Smooth muscle cell (in vitro differentiated cells): ENCODE measurements around the gene L3MBTL4. TPM values are rescaled to one million over a fixed set of nuclear protein-coding genes. Genes with fewer than 3 reads are reported as not detected.

Source experiments
- DNase-seq: peaks from one replicate; lab custom pipeline; 2025; ENCODE audit not compliant: unreplicated experiment; lab: John Stamatoyannopoulos, UW
- H2AFZ ChIP-seq: fragments of 200-600 bp; sonication (generic); 2 replicates; pipeline ENCODE4 v1.6.0; 2016; ENCODE audit warnings: antibody characterized with exemption, low read depth, mild to moderate bottlenecking
- H3F3A ChIP-seq: fragments of 200-600 bp; sonication (generic); 2 replicates; pipeline ENCODE4 v1.6.0; 2017; ENCODE audit warnings: antibody characterized with exemption, low read depth
- H3K27ac ChIP-seq: fragments of 200-600 bp; sonication (generic); 2 replicates; pipeline ENCODE4 v1.5.1; 2016; ENCODE audit warnings: low read depth, mild to moderate bottlenecking
- H3K27me3 ChIP-seq: fragments of 200-600 bp; sonication (generic); 2 replicates; pipeline ENCODE4 v1.6.1; 2016; ENCODE audit warnings: low read depth, mild to moderate bottlenecking
- H3K36me3 ChIP-seq: fragments of 200-600 bp; sonication (generic); 2 replicates; pipeline ENCODE4 v1.5.1; 2016; ENCODE audit warnings: low read depth
- H3K4me1 ChIP-seq: fragments of 200-600 bp; sonication (generic); 2 replicates; pipeline ENCODE4 v1.5.1; 2016; ENCODE audit warnings: low read depth
- H3K4me2 ChIP-seq: fragments of 200-600 bp; sonication (generic); 2 replicates; pipeline ENCODE4 v1.6.0; 2016; ENCODE audit warnings: mild to moderate bottlenecking
- H3K4me3 ChIP-seq: fragments of 200-600 bp; sonication (generic); 2 replicates; pipeline ENCODE4 v1.5.1; 2016; ENCODE audit warnings: mild to moderate bottlenecking
- H3K79me2 ChIP-seq: fragments of 200-600 bp; sonication (generic); 2 replicates; pipeline ENCODE4 v1.6.0; 2016; ENCODE audit warnings: low read depth, mild to moderate bottlenecking
- H3K9ac ChIP-seq: fragments of 200-600 bp; sonication (generic); 2 replicates; pipeline ENCODE4 v1.6.0; 2016; ENCODE audit warnings: low read depth
- H3K9me3 ChIP-seq: fragments of 200-600 bp; sonication (generic); replicated peaks from 2 replicates; pipeline ENCODE4 v1.5.1; 2016; ENCODE audit warnings: low read depth
- H4K20me1 ChIP-seq: fragments of 200-600 bp; sonication (generic); 2 replicates; pipeline ENCODE4 v1.6.0; 2016; ENCODE audit warnings: low read depth
- CTCF ChIP-seq: fragments of 200-600 bp; sonication (generic); IDR thresholded peaks from 2 replicates; pipeline ENCODE4 v1.5.1; 2017; ENCODE audit warnings: borderline replicate concordance, mild to moderate bottlenecking, antibody characterized with exemption; ENCODE audit not compliant: insufficient read depth, poor library complexity, severe bottlenecking
- WGBS: methylation state at CpG from one replicate; pipeline ENCODE4 v1.1.7; 2016; ENCODE audit warnings: low lambda C conversion rate; 5-methylcytosine and 5-hydroxymethylcytosine counted together
- polyA plus RNA-seq: library from polyadenylated mRNA; unstranded; fragments of >200 nt; fragmentation: Nextera tagmentation; extraction: Ambion mirVana; gene quantifications from 2 replicates; pipeline ENCODE4 v1.2.1, GENCODE V29; 2016
- total RNA-seq: library from RNA; depleted of rRNA; stranded (reverse); fragments of >200 nt; gene quantifications from 2 replicates; pipeline ENCODE4 v1.2.3, GENCODE V29; 2014

Gene L3MBTL4
- total and polyA plus RNA-seq, 2 experiments from 2014 or later, result 3.4 TPM; not detected in 1

- TF ChIP-seq CTCF, result no peak
- Histone ChIP-seq H3K36me3 (no peaks in the 10 kb centered on the region), H3K4me3 (no peak overlapping the region), H3K4me2 (no peak overlapping the region), H3K4me1 (no peaks in the 10 kb centered on the region), H4K20me1 (no peaks in the 10 kb centered on the region), H3F3A (no peaks in the 10 kb centered on the region), H3K79me2 (no peaks in the 10 kb centered on the region), H3K27me3 (no peaks in the 10 kb centered on the region), H3K9me3 (no peaks in the 10 kb centered on the region), H3K27ac (no peak overlapping the region), H3K9ac (no peak overlapping the region), H2AFZ (no peak overlapping the region)
- no peak for DNase-seq
- 86% methylated on average over 4 of the region's 4 CpGs for WGBS
These were observed 124.9 kb downstream of the L3MBTL4 start for GRCh38 chr18:6289843-6290242.

GRCh38 chr18:6286585-6286984 lies 128.1 kb downstream of the L3MBTL4 start:
- Histone ChIP-seq H3K4me1 (no peaks in the 10 kb centered on the region), H4K20me1 (no peaks in the 10 kb centered on the region), H2AFZ (no peak overlapping the region), H3K4me2 (no peak overlapping the region), H3K9me3 (no peaks in the 10 kb centered on the region), H3K9ac (no peak overlapping the region), H3K27ac (no peak overlapping the region), H3K27me3 (no peaks in the 10 kb centered on the region), H3K36me3 (no peaks in the 10 kb centered on the region), H3K79me2 (no peaks in the 10 kb centered on the region), H3K4me3 (no peak overlapping the region), H3F3A (no peaks in the 10 kb centered on the region)
- no peak for TF ChIP-seq CTCF
- WGBS, result 76% methylated on average over 4 of the region's 4 CpGs
- no peak for DNase-seq

GRCh38 chr18:6284761-6285160 lies 129.9 kb downstream of the L3MBTL4 start:
- 96% methylated on average over 22 of the region's 22 CpGs for WGBS
- Histone ChIP-seq H3K9me3 (no peaks in the 10 kb centered on the region), H3K4me1 (no peaks in the 10 kb centered on the region), H3K27me3 (no peaks in the 10 kb centered on the region), H2AFZ (no peak overlapping the region), H3K36me3 (no peaks in the 10 kb centered on the region), H3F3A (no peaks in the 10 kb centered on the region), H4K20me1 (no peaks in the 10 kb centered on the region), H3K4me2 (no peak overlapping the region), H3K4me3 (no peak overlapping the region), H3K9ac (no peak overlapping the region), H3K27ac (no peak overlapping the region), H3K79me2 (no peaks in the 10 kb centered on the region)
- TF ChIP-seq CTCF, result no peak
- no peak for DNase-seq

GRCh38 chr18:6284300-6284699 lies 130.4 kb downstream of the L3MBTL4 start:
- DNase-seq, result no peak
- H3K27ac ChIP-seq, result no peak overlapping the region
- H3K79me2 ChIP-seq, result no peaks in the 10 kb centered on the region
- no peak overlapping the region for H2AFZ ChIP-seq
- no peaks in the 10 kb centered on the region for H3K9me3 ChIP-seq
- H4K20me1 ChIP-seq, result no peaks in the 10 kb centered on the region
- H3K27me3 ChIP-seq, result no peaks in the 10 kb centered on the region
- H3K4me2 ChIP-seq, result no peak overlapping the region
- no peak for TF ChIP-seq CTCF
- H3F3A ChIP-seq, result no peaks in the 10 kb centered on the region
- H3K9ac ChIP-seq, result no peak overlapping the region
- H3K4me1 ChIP-seq, result no peaks in the 10 kb centered on the region
- 97% methylated on average over 24 of the region's 24 CpGs for WGBS
- H3K4me3 ChIP-seq, result no peak overlapping the region
- no peaks in the 10 kb centered on the region for H3K36me3 ChIP-seq
